ENCODE data around the gene ADIPOR2.

ADIPOR2 gene

GRCh38 chr12:1749019-1749418 is 58.1 kb downstream of the ADIPOR2 start:
- TF ChIP-seq TCF12 (IDR thresholded peaks at IDR 0.05; ENCODE audit: low read depth), result no peak
- TF ChIP-seq CREB1 (IDR thresholded peaks at IDR 0.05; ENCODE audit: low read depth), result no peak
- TF ChIP-seq NFIC (IDR thresholded peaks at IDR 0.05), result no peak
- TF ChIP-seq, protein P1, sequence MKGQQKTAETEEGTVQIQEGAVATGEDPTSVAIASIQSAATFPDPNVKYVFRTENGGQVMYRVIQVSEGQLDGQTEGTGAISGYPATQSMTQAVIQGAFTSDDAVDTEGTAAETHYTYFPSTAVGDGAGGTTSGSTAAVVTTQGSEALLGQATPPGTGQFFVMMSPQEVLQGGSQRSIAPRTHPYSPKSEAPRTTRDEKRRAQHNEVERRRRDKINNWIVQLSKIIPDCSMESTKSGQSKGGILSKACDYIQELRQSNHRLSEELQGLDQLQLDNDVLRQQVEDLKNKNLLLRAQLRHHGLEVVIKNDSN (IDR thresholded peaks at IDR 0.05), result no peak
- TF ChIP-seq EP300 (IDR thresholded peaks at IDR 0.05; ENCODE audit: borderline replicate concordance), result no peak
- TF ChIP-seq YY1 (IDR thresholded peaks at IDR 0.05; ENCODE audit: low read depth), result no peak
- TF ChIP-seq REST (IDR thresholded peaks at IDR 0.05; ENCODE audit: low read depth), result no peak
- no peak for TF ChIP-seq ZBTB7A (IDR thresholded peaks at IDR 0.05; ENCODE audit: low read depth)
- no peak for TF ChIP-seq TAF1 (IDR thresholded peaks at IDR 0.05; ENCODE audit: low read depth)
- TF ChIP-seq CEBPB (IDR thresholded peaks at IDR 0.05), result no peak
- TF ChIP-seq TEAD4 (IDR thresholded peaks at IDR 0.05), result no peak
- no peak for TF ChIP-seq FOXM1 (IDR thresholded peaks at IDR 0.05; ENCODE audit: borderline replicate concordance, low read depth)

DNA sequence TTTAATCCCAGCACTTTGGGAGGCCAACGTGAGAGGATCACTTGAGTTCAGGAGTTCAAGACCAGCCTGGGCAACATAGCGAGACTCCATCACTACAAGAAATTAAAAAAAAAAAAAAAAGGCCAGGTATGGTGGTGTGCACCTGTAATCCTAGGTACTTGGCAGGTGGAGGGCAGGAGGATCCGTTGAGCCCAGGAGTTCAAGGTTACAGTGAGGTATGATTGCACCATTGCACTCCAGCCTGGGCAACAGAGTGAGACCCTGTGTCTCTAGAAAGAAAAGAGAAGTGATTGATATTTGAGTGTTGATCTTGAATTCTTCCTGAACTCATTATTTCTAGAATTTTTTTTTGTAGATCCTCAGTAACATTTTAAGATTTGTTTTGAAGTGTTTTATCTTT is 59.4 kb downstream of the ADIPOR2 start:
- no peak for TF ChIP-seq MAX (IDR thresholded peaks at IDR 0.05)
- no peak for TF ChIP-seq ZBTB7A (IDR thresholded peaks at IDR 0.05; ENCODE audit: low read depth)
- no peak for TF ChIP-seq FOXM1 (IDR thresholded peaks at IDR 0.05; ENCODE audit: borderline replicate concordance, low read depth)
- no peak for TF ChIP-seq EP300 (IDR thresholded peaks at IDR 0.05; ENCODE audit: borderline replicate concordance)
- TF ChIP-seq CEBPB (IDR thresholded peaks at IDR 0.05), result no peak
- no peak for TF ChIP-seq EGR1 (IDR thresholded peaks at IDR 0.05)
- TF ChIP-seq TAF1 (IDR thresholded peaks at IDR 0.05; ENCODE audit: low read depth), result no peak
- TF ChIP-seq NFIC (IDR thresholded peaks at IDR 0.05), result no peak
- no peak for TF ChIP-seq CREB1 (IDR thresholded peaks at IDR 0.05; ENCODE audit: low read depth)
- TF ChIP-seq, protein P1 (IDR thresholded peaks at IDR 0.05), result no peak
- TF ChIP-seq YY1 (IDR thresholded peaks at IDR 0.05; ENCODE audit: low read depth), result no peak
- no peak for TF ChIP-seq TCF12 (IDR thresholded peaks at IDR 0.05; ENCODE audit: low read depth)
- TF ChIP-seq RAD21 (IDR thresholded peaks at IDR 0.05; ENCODE audit: low read depth), result no peak
- TF ChIP-seq REST (IDR thresholded peaks at IDR 0.05; ENCODE audit: low read depth), result no peak
- TF ChIP-seq TEAD4 (IDR thresholded peaks at IDR 0.05), result no peak

DNA sequence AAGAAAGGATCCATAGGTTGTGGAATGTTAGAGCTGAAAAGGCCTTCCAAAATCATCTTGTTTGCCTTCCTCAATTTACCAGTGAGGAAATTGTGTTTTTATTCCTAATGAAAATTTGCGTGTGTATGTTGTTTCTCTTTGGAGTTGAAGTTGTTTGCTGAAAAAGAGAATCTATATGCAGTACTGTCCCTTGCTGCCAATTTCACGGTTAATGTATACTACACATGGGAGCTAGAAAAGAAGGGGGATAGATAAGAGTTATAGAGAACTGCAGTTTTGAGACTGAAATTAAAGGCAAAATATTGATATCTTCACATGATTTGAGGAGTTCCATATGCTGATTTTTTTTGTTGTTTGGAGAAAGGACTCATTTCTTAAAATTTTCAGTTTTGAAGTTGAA is 67.5 kb downstream of the ADIPOR2 start:
- TF ChIP-seq ZBTB7A (IDR thresholded peaks at IDR 0.05; ENCODE audit: low read depth), result no peak
- TF ChIP-seq REST (IDR thresholded peaks at IDR 0.05; ENCODE audit: low read depth), result no peak
- no peak for TF ChIP-seq EGR1 (IDR thresholded peaks at IDR 0.05)
- no peak for TF ChIP-seq TAF1 (IDR thresholded peaks at IDR 0.05; ENCODE audit: low read depth)
- TF ChIP-seq, protein P1 (IDR thresholded peaks at IDR 0.05), result no peak
- TF ChIP-seq YY1 (IDR thresholded peaks at IDR 0.05; ENCODE audit: low read depth), result no peak

DNA sequence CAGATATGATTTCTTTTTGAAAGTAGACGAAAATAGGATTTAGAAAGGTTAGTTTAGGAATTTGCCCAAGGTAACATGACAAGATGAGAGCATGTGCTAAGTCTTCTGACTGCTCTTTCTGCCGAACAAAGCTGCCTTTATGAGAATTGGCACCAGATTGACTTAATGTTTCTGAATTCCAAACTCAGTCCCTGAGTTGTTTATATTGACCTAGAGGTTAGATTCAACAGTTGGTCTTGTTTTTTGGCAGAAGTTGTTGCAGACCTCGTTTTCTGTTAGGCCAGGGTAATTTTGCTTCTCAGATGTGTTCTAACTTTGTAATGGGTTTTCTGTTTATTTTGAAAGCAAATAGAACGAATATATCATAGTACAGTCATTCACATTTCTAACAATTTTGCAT is 68.0 kb downstream of the ADIPOR2 start:
- TF ChIP-seq TAF1 (IDR thresholded peaks at IDR 0.05; ENCODE audit: low read depth) (no peak), MAX (IDR thresholded peaks at IDR 0.05) (no peak), NFIC (IDR thresholded peaks at IDR 0.05) (no peak), REST (IDR thresholded peaks at IDR 0.05; ENCODE audit: low read depth) (no peak), CREB1 (IDR thresholded peaks at IDR 0.05; ENCODE audit: low read depth) (no peak), CEBPB (IDR thresholded peaks at IDR 0.05) (no peak), TCF12 (IDR thresholded peaks at IDR 0.05; ENCODE audit: low read depth) (no peak), ZBTB7A (IDR thresholded peaks at IDR 0.05; ENCODE audit: low read depth) (no peak), YY1 (IDR thresholded peaks at IDR 0.05; ENCODE audit: low read depth) (no peak), RAD21 (IDR thresholded peaks at IDR 0.05; ENCODE audit: low read depth) (no peak), EP300 (IDR thresholded peaks at IDR 0.05; ENCODE audit: borderline replicate concordance) (no peak), TEAD4 (IDR thresholded peaks at IDR 0.05) (no peak), EGR1 (IDR thresholded peaks at IDR 0.05) (no peak), FOXM1 (IDR thresholded peaks at IDR 0.05; ENCODE audit: borderline replicate concordance, low read depth) (no peak)
- TF ChIP-seq, protein P1 (IDR thresholded peaks at IDR 0.05), result no peak
